Activated CD8-positive, alpha-beta T cell treated with anti-CD3 and anti-CD28 coated beads, Interleukin-2, amount 10 ng/mL, durations not matched to agents 7 days and 5 days (primary cell): Measurements from ENCODE around the gene SIRT5. TPM values are rescaled to one million over a fixed set of nuclear protein-coding genes. Genes with fewer than 3 reads are reported as not detected.

Experiments
- ATAC-seq: fragments of 150-1000 bp; cut with Tn5 transposase; one replicate; pipeline ENCODE4 v1.10.0; 2021; ENCODE audit warnings: moderate library complexity
- CTCF ChIA-PET: fragments of 350-600 bp; sonication (Branson Sonifier 250); formaldehyde crosslinking; loops from one replicate; lab custom pipeline; 2021; ENCODE audit warnings: antibody characterized with exemption; lab: Charles Lee
- POLR2A ChIA-PET: fragments of 350-600 bp; sonication (Branson Sonifier 250); formaldehyde crosslinking; loops from one replicate; lab custom pipeline; 2021; ENCODE audit warnings: antibody characterized with exemption; lab: Charles Lee
- DNase-seq: peaks from one replicate; pipeline ENCODE4 v3.0.0-alpha.2; 2020
- H3K27ac Mint-ChIP-seq: one replicate; pipeline ENCODE4 v1.8.0; 2021; ENCODE audit warnings: mild to moderate bottlenecking, mixed read lengths
- H3K27me3 Mint-ChIP-seq: one replicate; pipeline ENCODE4 v1.8.0; 2021; ENCODE audit warnings: low read depth, mixed read lengths
- H3K36me3 Mint-ChIP-seq: one replicate; pipeline ENCODE4 v1.8.0; 2021; ENCODE audit warnings: low read depth, mixed read lengths
- H3K4me1 Mint-ChIP-seq: one replicate; pipeline ENCODE4 v1.8.0; 2021; ENCODE audit warnings: low read depth, mixed read lengths
- H3K4me3 Mint-ChIP-seq: one replicate; pipeline ENCODE4 v1.8.0; 2021; ENCODE audit warnings: mild to moderate bottlenecking, mixed read lengths
- H3K9me3 Mint-ChIP-seq: one replicate; pipeline ENCODE4 v1.8.0; 2022; ENCODE audit warnings: mixed read lengths; ENCODE audit not compliant: insufficient read depth
- total RNA-seq, 2 experiments: library from RNA; stranded (reverse); gene quantifications; one replicate each; pipeline ENCODE4 v1.2.3, GENCODE V29; 2021

The SIRT5 gene
- total RNA-seq, 2 experiments from 2014 or later = 9.2 to 12.1 TPM

GRCh38 chr6:13536796-13537526 lies 37.4 kb upstream of the SIRT5 start:
- H3K36me3 Mint-ChIP-seq = no peaks in the 10 kb centered on the region
- no peak overlapping the region for H3K27ac Mint-ChIP-seq
- peaks cover 5% of the 10 kb centered on the region for H3K27me3 Mint-ChIP-seq
- peaks cover 3% of the 10 kb centered on the region for H3K4me1 Mint-ChIP-seq
- ATAC-seq (no peak), DNase-seq (no peak)
- H3K4me3 Mint-ChIP-seq = no peak overlapping the region
- no peaks in the 10 kb centered on the region for H3K9me3 Mint-ChIP-seq
- ChIA-PET CTCF (interaction anchor here (0.7 to 2.5 kb wide), 6 partner anchors 37 to 206 kb away, joined by 3 to 13 read pairs (median 4); partner anchors contain the start of gene SIRT5), POLR2A (no interaction called here)

GRCh38 chr6:13537527-13537897 lies 36.9 kb upstream of the SIRT5 start:
- H3K4me3 Mint-ChIP-seq = no peak overlapping the region
- ATAC-seq (no peak), DNase-seq (no peak)
- H3K9me3 Mint-ChIP-seq = no peaks in the 10 kb centered on the region
- peaks cover 3% of the 10 kb centered on the region for H3K4me1 Mint-ChIP-seq
- no peaks in the 10 kb centered on the region for H3K36me3 Mint-ChIP-seq
- ChIA-PET POLR2A (no interaction called here), CTCF (interaction anchor here (0.6 to 2.5 kb wide), 10 partner anchors 12 to 626 kb away, joined by 3 to 13 read pairs (median 3); partner anchors contain the start of genes SIRT5 and TBC1D7)
- H3K27ac Mint-ChIP-seq = no peak overlapping the region
- peaks cover 5% of the 10 kb centered on the region for H3K27me3 Mint-ChIP-seq

GRCh38 chr6:13538084-13538483 lies 36.3 kb upstream of the SIRT5 start:
- ATAC-seq = no peak
- H3K27me3 Mint-ChIP-seq = peaks cover 5% of the 10 kb centered on the region
- no peaks in the 10 kb centered on the region for H3K9me3 Mint-ChIP-seq
- no peak for DNase-seq
- CTCF ChIA-PET = interaction anchor here (0.6 to 2.5 kb wide), 12 partner anchors 12 to 627 kb away, joined by 3 to 13 read pairs (median 3); partner anchors contain the start of genes SIRT5 and TBC1D7
- H3K27ac Mint-ChIP-seq = no peak overlapping the region
- no peak overlapping the region for H3K4me3 Mint-ChIP-seq
- POLR2A ChIA-PET = no interaction called here
- H3K36me3 Mint-ChIP-seq = no peaks in the 10 kb centered on the region
- peaks cover 3% of the 10 kb centered on the region for H3K4me1 Mint-ChIP-seq

GRCh38 chr6:13538600-13538999 lies 35.8 kb upstream of the SIRT5 start:
- H3K4me1 Mint-ChIP-seq = peaks cover 3% of the 10 kb centered on the region
- ChIA-PET CTCF (interaction anchor here (0.9 to 2.5 kb wide), 7 partner anchors 25 to 210 kb away, joined by 3 to 13 read pairs (median 3); partner anchors contain the start of genes SIRT5 and TBC1D7), POLR2A (no interaction called here)
- peaks cover 5% of the 10 kb centered on the region for H3K27me3 Mint-ChIP-seq
- DNase-seq (no peak), ATAC-seq (no peak)
- H3K9me3 Mint-ChIP-seq = no peaks in the 10 kb centered on the region
- H3K27ac Mint-ChIP-seq = no peak overlapping the region
- no peaks in the 10 kb centered on the region for H3K36me3 Mint-ChIP-seq
- no peak overlapping the region for H3K4me3 Mint-ChIP-seq

GRCh38 chr6:13539572-13539971 lies 34.8 kb upstream of the SIRT5 start:
- Mint-ChIP-seq H3K9me3 (no peaks in the 10 kb centered on the region), H3K4me3 (no peak overlapping the region), H3K27me3 (peaks cover 5% of the 10 kb centered on the region), H3K27ac (no peak overlapping the region), H3K36me3 (no peaks in the 10 kb centered on the region), H3K4me1 (peaks cover 3% of the 10 kb centered on the region)
- no peak for ATAC-seq
- ChIA-PET POLR2A (no interaction called here), CTCF (interaction anchor here (0.8 to 0.9 kb wide), 2 partner anchors 35 to 125 kb away, joined by 3 to 4 read pairs; partner anchors contain the start of gene SIRT5)
- DNase-seq = no peak

- ChIA-PET CTCF (no interaction called here), POLR2A (no interaction called here)
- ATAC-seq = no peak
- no peak overlapping the region for H3K27ac Mint-ChIP-seq
- H3K27me3 Mint-ChIP-seq = peaks cover 5% of the 10 kb centered on the region
- no peak overlapping the region for H3K4me3 Mint-ChIP-seq
- no peaks in the 10 kb centered on the region for H3K36me3 Mint-ChIP-seq
- no peaks in the 10 kb centered on the region for H3K9me3 Mint-ChIP-seq
- DNase-seq = no peak
- peaks cover 3% of the 10 kb centered on the region for H3K4me1 Mint-ChIP-seq
These were observed 32.9 kb upstream of the SIRT5 start for GRCh38 chr6:13541496-13541895.

GRCh38 chr6:13544454-13545186 lies 29.8 kb upstream of the SIRT5 start:
- no peaks in the 10 kb centered on the region for H3K36me3 Mint-ChIP-seq
- H3K4me1 Mint-ChIP-seq = peaks cover 1% of the 10 kb centered on the region
- CTCF ChIA-PET = no interaction called here
- POLR2A ChIA-PET = no interaction called here
- H3K27ac Mint-ChIP-seq = no peak overlapping the region
- no peak for DNase-seq
- no peak for ATAC-seq
- no peak overlapping the region for H3K4me3 Mint-ChIP-seq
- H3K9me3 Mint-ChIP-seq = no peaks in the 10 kb centered on the region
- no peaks in the 10 kb centered on the region for H3K27me3 Mint-ChIP-seq

- POLR2A ChIA-PET = no interaction called here
- H3K27ac Mint-ChIP-seq = no peak overlapping the region
- ATAC-seq = no peak
- no peaks in the 10 kb centered on the region for H3K27me3 Mint-ChIP-seq
- CTCF ChIA-PET = no interaction called here
- H3K4me3 Mint-ChIP-seq = no peak overlapping the region
- H3K36me3 Mint-ChIP-seq = no peaks in the 10 kb centered on the region
- H3K9me3 Mint-ChIP-seq = no peaks in the 10 kb centered on the region
- no peak for DNase-seq
- H3K4me1 Mint-ChIP-seq = no peaks in the 10 kb centered on the region
These were observed 28.5 kb upstream of the SIRT5 start for GRCh38 chr6:13545885-13546284.

- no peak for DNase-seq
- POLR2A ChIA-PET = no interaction called here
- H3K9me3 Mint-ChIP-seq = no peaks in the 10 kb centered on the region
- no peak for ATAC-seq
- no peak overlapping the region for H3K4me3 Mint-ChIP-seq
- no peaks in the 10 kb centered on the region for H3K4me1 Mint-ChIP-seq
- H3K27ac Mint-ChIP-seq = no peak overlapping the region
- H3K36me3 Mint-ChIP-seq = no peaks in the 10 kb centered on the region
- CTCF ChIA-PET = no interaction called here
- H3K27me3 Mint-ChIP-seq = peaks cover 2% of the 10 kb centered on the region
These were observed 25.7 kb upstream of the SIRT5 start for GRCh38 chr6:13548500-13549210.

- no peak for ATAC-seq
These were observed 23.7 kb upstream of the SIRT5 start for GRCh38 chr6:13550656-13551055.

GRCh38 chr6:13553646-13554045 lies 20.8 kb upstream of the SIRT5 start:
- Mint-ChIP-seq H3K4me3 (no peak overlapping the region), H3K27ac (no peak overlapping the region), H3K36me3 (no peaks in the 10 kb centered on the region), H3K9me3 (no peaks in the 10 kb centered on the region), H3K4me1 (no peaks in the 10 kb centered on the region), H3K27me3 (peaks cover 9% of the 10 kb centered on the region)
- DNase-seq = no peak
- ChIA-PET POLR2A (no interaction called here), CTCF (no interaction called here)
- no peak for ATAC-seq

More at GRCh38 chr6:13550656-13551055, 23.7 kb upstream of the SIRT5 start:
- Mint-ChIP-seq H3K36me3 (no peaks in the 10 kb centered on the region), H3K27me3 (peaks cover 7% of the 10 kb centered on the region), H3K9me3 (no peaks in the 10 kb centered on the region), H3K4me3 (no peak overlapping the region), H3K27ac (no peak overlapping the region), H3K4me1 (no peaks in the 10 kb centered on the region)
- CTCF ChIA-PET = no interaction called here
- no peak for DNase-seq
- POLR2A ChIA-PET = no interaction called here
